K562 (cell line): ENCODE results near the gene ZER1. TPM values are rescaled to one million over a fixed set of nuclear protein-coding genes. Genes with fewer than 3 reads are reported as not detected.
A peak's percentile ranks its signal among the peaks of the same experiment; 100 is the strongest.

Experiments used
- BCL6 ChIP-seq: fragments of 250-450 bp; sonication (Bioruptor Pico); IDR thresholded peaks from 2 replicates; pipeline ENCODE4 v1.4.0; 2020
- BRD9 ChIP-seq: fragments of 450-650 bp; IDR thresholded peaks from 2 replicates; pipeline ENCODE4 v1.6.1; 2018; ENCODE audit warnings: low read depth; ENCODE audit not compliant: partially characterized antibody
- E4F1 ChIP-seq: fragments of 250-450 bp; sonication (Bioruptor Pico); IDR thresholded peaks from 2 replicates; pipeline ENCODE4 v1.5.0; 2021; ENCODE audit warnings: mild to moderate bottlenecking, borderline replicate concordance
- FOXJ2 ChIP-seq: fragments of 200-800 bp; sonication (Bioruptor generic); IDR thresholded peaks from 2 replicates; pipeline ENCODE4 v1.6.1; 2016; ENCODE audit warnings: missing genetic modification characterization, missing compliant biosample characterization
- GTF2A2 ChIP-seq: IDR thresholded peaks from 2 replicates; pipeline ENCODE4 v1.6.1; 2016; ENCODE audit warnings: mild to moderate bottlenecking, missing genetic modification characterization, missing compliant biosample characterization
- RBM25 ChIP-seq: fragments of 200-400 bp; formaldehyde crosslinking; IDR thresholded peaks from 2 replicates; pipeline ENCODE4 v1.6.1; 2018; ENCODE audit warnings: low read length, low read depth, moderate library complexity; ENCODE audit not compliant: severe bottlenecking
- REST ChIP-seq, 2 experiments: fragments of 450-650 bp; formaldehyde crosslinking in 1 of 2; IDR thresholded peaks; 2 replicates each; pipeline versions ENCODE4 v1.4.0 to v1.6.1; 2014 to 2020; ENCODE audit warnings: mild to moderate bottlenecking in 2 of 2, borderline replicate concordance in 1 of 2, low read depth in 1 of 2
- SETDB1 ChIP-seq: IDR thresholded peaks from one replicate; pipeline ENCODE4 v1.6.1; 2012; ENCODE audit warnings: low read length, control low read depth, inconsistent platforms
- ZBTB49 ChIP-seq: sonication (generic); formaldehyde crosslinking; IDR thresholded peaks from 2 replicates; pipeline ENCODE4 v1.8.0; 2022; ENCODE audit warnings: missing genetic modification reagents, mild to moderate bottlenecking, borderline replicate concordance
- ZNF445 ChIP-seq: fragments of 250-450 bp; sonication (Bioruptor Pico); IDR thresholded peaks from 2 replicates; pipeline ENCODE4 v1.4.0; 2020; ENCODE audit warnings: low read depth, mild to moderate bottlenecking, moderate library complexity
- polyA plus RNA-seq, 8 experiments: library from polyadenylated mRNA; depleted of rRNA in 4 of 8; stranded (reverse) in 5 of 8; unstranded in 3 of 8; fragments of >200 nt; fragmentation: Nextera tagmentation in 2 of 8; fragmentation: Illumina TruSeq in 1 of 8; extraction: Ambion mirVana in 2 of 8; extraction: Trizol in 1 of 8; gene quantifications; 2 replicates each; pipeline versions ENCODE4 v1.2.1 to v1.2.3, GENCODE V29; 2011 to 2014; ENCODE audit warnings: inconsistent platforms in 1 of 8, missing spikeins in 1 of 8
- total RNA-seq, 7 experiments: library from RNA; depleted of rRNA in 6 of 7; stranded (reverse); fragments of >200 nt in 6 of 7; fragmentation: Illumina TruSeq in 2 of 7; extraction: Trizol in 2 of 7; gene quantifications; 2 replicates each; pipeline versions ENCODE4 v1.2.1 to v1.2.3, GENCODE V29; 2011 to 2021; ENCODE audit warnings: low replicate concordance in 1 of 7
- TF ChIP-seq, protein P1 (sequence below): sonication (generic); formaldehyde crosslinking; IDR thresholded peaks from 2 replicates; pipeline ENCODE4 v1.8.0; 2022; ENCODE audit warnings: mild to moderate bottlenecking, missing genetic modification reagents, borderline replicate concordance

ZER1 gene
- total and polyA plus RNA-seq, 9 of the 15 experiments (the other 6 are each of a cell fraction or from before 2014, with no cell fraction given), result 0.07 to 10.7 (median 6.2) TPM

DNA sequence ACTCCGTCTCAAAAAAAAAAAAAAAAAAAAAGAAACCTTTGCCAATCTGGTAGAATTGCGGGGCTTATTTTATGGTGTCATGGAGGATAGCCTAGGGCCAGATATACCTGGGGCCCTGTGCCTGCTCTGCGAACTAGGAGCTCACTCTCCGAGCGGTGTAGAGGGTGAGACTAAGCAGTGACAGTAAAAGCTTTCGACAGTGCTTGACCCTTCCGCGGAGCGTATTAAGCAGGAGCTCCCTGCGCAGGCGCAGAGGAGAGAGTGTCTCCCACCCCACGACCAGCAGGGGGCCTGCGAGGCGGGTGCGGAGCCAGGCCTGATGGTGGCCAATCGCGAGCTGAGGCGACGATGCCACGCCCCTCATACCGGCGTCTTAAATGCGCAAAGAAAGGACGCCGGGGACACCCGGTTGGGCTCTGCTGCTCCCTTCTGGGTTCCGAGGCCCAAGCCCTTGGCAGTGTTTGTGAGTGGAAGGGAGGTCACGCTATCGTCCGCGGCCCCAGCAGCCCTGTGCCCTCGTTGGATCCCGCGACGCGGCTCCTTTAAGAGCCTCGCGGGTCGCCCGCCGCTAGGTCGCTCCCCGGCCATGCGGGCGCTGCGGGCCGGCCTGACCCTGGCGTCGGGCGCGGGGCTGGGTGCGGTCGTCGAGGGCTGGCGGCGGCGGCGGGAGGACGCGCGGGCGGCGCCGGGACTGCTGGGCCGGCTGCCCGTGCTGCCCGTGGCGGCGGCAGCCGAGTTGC lies 46.5 kb upstream of the ZER1 start, which contains the start of gene ENDOG (continued):
- TF ChIP-seq REST (IDR thresholded peaks at IDR 0.05; ENCODE audit: borderline replicate concordance), result peak; percentile 35; the same call in 1 of the 2 replicates
- no peak for TF ChIP-seq REST (CRISPR knock-in tag; IDR thresholded peaks at IDR 0.05; ENCODE audit: low read depth)
- no peak for TF ChIP-seq FOXJ2
- TF ChIP-seq BCL6 (CRISPR knock-in tag), result no peak
- no peak for TF ChIP-seq ZBTB49 (CRISPR knock-in tag)
- TF ChIP-seq E4F1, result no peak
- no peak for TF ChIP-seq GTF2A2 (tag)
- TF ChIP-seq, protein P1, sequence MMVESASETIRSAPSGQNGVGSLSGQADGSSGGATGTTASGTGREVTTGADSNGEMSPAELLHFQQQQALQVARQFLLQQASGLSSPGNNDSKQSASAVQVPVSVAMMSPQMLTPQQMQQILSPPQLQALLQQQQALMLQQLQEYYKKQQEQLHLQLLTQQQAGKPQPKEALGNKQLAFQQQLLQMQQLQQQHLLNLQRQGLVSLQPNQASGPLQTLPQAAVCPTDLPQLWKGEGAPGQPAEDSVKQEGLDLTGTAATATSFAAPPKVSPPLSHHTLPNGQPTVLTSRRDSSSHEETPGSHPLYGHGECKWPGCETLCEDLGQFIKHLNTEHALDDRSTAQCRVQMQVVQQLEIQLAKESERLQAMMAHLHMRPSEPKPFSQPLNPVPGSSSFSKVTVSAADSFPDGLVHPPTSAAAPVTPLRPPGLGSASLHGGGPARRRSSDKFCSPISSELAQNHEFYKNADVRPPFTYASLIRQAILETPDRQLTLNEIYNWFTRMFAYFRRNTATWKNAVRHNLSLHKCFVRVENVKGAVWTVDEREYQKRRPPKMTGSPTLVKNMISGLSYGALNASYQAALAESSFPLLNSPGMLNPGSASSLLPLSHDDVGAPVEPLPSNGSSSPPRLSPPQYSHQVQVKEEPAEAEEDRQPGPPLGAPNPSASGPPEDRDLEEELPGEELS (CRISPR knock-in tag), result 0 out of 2 replicates have a peak, but pooled peaks have one; percentile 58
- no peak for TF ChIP-seq BRD9
- peak; percentile 90 for TF ChIP-seq SETDB1
- no peak for TF ChIP-seq RBM25
- TF ChIP-seq ZNF445 (CRISPR knock-in tag), result no peak
